Measurements from ENCODE around the gene ARHGEF17.

The ARHGEF17 gene

DNA sequence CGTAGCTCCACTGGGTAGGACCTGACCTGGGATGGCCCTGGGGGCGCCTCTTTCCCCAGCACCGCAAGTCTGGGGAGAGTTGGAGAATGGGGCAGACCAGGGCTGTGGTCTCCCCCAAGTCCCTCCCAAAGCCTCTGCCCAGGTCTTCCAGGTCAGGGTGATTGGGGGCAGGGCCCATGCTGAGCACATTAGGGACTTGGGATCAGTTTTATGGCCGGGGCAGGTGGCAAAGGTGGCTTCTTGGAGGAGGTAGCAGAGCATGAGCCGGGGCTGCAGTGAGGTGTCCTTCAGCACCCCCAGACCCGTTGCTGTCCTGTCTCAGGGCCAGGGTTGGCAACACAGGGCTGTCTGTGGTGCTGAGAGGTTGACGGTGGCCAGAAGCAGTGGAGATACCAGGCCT lies 74.1 kb downstream of the ARHGEF17 start:
- DNase-seq = no peak
- in situ Hi-C loops (cut with HindIII; ENCODE audit: low pct_ligation_motif_present, low pct_unique_long_range_greater_than_20kb, low sequenced_read_pairs) = no loop called here

DNA sequence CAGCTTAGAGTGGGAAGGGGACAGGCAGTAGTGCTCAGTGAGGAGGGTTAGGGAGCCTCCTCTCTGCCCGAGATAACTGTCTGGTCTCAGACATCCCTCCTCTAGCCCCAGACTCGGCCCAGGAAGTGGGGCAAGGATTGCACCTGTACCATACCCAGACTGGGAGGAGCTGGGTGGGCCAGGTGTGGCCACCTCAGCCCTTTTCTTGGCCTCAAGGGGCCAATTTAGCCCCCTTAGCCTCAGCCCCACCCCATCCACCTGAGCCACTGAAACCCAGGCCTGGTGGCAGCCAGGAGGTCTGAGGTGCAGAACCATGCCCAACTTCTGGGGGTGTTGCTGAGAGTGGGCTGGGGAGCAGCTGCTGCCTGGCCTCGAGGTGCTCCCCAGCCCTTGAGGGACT lies 74.7 kb downstream of the ARHGEF17 start:
- DNase-seq = no peak
- in situ Hi-C loops (cut with HindIII; ENCODE audit: low pct_ligation_motif_present, low pct_unique_long_range_greater_than_20kb, low sequenced_read_pairs) = no loop called here

DNA sequence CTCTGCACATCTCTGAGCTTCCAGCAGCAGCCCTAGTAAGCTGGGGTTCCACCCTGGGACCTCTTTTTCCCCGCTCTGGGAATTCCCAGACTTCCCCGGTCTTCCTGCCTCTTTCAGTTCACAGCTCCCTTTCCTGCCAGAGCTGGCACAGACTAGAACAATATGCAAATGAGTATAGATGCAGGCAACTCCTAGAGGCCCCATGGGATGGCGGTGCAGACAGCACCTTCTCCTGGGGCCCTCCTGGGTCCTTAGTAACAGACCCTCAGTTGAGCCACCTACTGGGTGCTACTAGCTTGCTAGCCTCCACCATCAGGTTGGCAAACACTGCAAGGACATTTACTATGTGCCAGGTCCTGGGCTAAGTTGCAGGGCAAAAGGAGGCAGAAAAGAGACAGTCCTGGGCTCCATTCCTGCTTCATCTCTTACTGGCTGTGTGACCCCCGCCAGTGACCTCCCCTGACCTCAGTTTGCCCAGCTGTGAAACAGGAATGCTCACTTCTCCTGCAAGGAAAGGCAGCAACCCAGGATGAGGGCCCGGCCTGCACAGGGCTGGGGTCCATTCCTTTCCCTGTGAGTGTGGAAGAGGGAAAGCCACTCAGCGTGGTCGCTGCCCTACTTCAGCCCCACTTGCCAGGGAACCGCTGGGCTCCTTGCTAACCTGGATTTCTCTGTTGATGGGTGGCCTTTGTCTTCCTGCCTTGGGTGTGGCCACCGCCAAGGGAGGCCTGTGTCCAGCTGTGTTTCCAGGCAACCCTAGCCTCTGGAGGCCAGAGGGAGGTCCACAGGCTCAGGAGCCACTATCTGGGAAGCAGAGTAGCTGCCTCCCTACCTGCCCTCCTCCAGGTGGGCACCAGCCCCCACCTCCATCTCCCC lies 75.4 kb downstream of the ARHGEF17 start:
- in situ Hi-C loops (cut with HindIII; ENCODE audit: low pct_ligation_motif_present, low pct_unique_long_range_greater_than_20kb, low sequenced_read_pairs) = no loop called here
- no peak for DNase-seq

DNA sequence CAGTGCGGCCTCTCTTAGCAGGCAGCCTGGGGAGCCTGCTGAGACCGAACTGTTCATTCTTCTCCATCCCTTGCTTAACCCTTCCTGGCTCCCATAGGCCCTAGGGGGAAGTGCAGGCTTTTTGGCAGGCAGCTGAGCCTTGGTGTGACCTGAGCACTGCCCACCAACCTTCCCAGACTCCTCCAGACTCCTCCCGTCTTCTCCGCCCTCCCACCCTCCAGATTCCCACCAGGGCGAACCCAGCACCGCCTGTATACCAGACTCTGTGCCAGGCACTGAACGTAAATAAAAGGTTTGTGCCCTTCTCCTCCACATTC lies 76.0 kb downstream of the ARHGEF17 start:
- no peak for DNase-seq
- in situ Hi-C loops (cut with HindIII; ENCODE audit: low pct_ligation_motif_present, low pct_unique_long_range_greater_than_20kb, low sequenced_read_pairs) = no loop called here

DNA sequence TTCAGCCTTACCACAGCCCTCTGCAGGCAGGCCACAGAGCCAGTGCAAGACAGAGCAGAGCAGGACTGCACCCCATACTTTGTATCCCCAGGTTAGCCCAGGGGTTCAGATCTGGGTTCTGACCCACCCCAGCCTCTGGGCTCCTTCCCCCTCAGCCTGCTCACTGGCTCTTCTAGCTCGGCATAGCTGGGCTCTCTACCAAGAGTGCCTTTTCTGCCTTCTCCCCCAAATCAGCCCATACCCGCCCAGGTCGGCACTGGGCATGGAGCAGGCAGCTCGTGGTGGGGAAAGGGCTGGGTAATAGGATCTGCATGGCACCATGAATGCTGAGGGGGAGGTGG lies 76.4 kb downstream of the ARHGEF17 start:
- no peak for DNase-seq
- in situ Hi-C loops (cut with HindIII; ENCODE audit: low pct_ligation_motif_present, low pct_unique_long_range_greater_than_20kb, low sequenced_read_pairs) = no loop called here

DNA sequence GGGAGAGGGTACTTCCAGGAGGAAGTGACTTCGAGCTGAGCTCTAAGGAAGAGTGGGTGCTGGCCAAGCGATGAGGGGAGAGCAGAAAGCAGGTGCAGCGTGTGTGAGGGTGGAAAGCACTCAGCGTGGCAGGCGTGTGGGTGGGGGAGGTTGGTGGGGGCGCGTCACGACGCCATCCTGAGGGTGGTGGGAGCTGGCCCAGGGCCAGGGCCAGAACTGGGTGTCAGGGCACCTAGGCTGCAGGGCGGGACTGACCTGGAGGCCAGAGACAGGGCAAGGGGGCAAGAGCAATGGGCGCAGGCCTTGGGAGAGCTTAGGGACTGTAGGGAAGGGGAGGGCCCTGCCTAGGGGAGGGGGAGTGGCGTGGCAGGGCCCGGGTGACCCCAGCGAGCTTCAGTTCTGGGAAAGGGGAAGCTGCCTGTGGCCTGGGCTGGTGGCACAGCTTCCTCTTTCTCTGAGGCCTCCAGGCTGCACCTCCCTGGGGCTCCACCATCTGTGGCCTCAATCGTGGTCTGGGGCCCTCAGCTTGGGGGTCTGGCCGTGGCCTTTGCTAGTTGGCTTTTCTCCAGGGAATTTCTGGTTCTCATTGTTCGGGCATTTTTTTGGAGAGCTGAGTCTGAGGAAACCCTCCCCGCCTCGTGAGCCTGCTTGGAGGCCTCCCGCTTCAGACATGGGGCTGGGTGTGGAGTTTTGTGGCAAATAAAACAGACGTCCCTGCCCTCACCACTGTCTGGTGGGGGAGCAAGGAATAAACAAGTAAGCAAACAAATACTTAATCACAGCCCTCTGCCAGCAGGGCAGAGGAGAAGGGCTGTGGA lies 77.0 kb downstream of the ARHGEF17 start:
- in situ Hi-C loops (cut with HindIII; ENCODE audit: low pct_ligation_motif_present, low pct_unique_long_range_greater_than_20kb, low sequenced_read_pairs) = no loop called here
- DNase-seq = no peak

DNA sequence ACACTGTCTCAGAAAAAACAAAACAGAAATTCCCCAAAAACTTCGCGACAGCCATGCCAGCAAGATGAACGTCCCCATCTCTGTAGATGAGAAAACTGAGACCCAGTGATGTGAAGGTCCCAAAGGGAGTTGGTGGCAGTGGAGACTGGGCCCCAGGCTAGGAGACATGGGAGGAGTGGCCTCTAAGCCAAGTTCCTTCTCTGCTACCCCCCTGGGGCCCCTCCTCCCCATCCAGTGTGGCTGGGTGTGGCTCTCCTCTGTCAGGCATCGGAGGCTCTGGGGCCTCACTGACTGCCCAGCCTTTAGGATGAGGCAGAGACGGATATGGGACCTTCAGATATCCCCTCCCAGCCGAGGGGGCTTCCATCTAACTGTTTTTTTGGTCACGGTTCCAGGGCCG lies 77.9 kb downstream of the ARHGEF17 start:
- in situ Hi-C loops (cut with HindIII; ENCODE audit: low pct_ligation_motif_present, low pct_unique_long_range_greater_than_20kb, low sequenced_read_pairs) = no loop called here
- DNase-seq = no peak

DNA sequence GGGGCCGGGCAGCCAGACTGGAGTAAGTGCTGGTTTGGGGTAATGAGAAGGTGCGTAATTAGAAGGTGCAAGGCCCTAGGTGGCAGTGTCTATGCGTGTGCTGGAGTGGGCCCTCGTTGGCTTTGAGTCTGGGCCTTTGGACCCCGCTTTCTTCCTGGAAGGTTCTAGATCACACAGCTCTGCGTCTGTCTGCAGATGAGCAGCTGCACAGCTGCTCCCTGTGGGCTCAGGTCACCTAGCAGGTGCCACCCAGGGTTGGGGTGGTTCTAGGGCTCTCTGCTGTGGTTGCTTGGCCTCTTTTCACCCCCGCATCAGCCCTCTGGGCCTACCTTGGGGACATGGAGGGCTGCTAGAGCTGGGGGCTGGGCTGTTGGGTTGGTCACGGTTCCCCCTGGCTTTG lies 78.5 kb downstream of the ARHGEF17 start:
- in situ Hi-C loops (cut with HindIII; ENCODE audit: low pct_ligation_motif_present, low pct_unique_long_range_greater_than_20kb, low sequenced_read_pairs) = no loop called here
- DNase-seq = no peak

DNA sequence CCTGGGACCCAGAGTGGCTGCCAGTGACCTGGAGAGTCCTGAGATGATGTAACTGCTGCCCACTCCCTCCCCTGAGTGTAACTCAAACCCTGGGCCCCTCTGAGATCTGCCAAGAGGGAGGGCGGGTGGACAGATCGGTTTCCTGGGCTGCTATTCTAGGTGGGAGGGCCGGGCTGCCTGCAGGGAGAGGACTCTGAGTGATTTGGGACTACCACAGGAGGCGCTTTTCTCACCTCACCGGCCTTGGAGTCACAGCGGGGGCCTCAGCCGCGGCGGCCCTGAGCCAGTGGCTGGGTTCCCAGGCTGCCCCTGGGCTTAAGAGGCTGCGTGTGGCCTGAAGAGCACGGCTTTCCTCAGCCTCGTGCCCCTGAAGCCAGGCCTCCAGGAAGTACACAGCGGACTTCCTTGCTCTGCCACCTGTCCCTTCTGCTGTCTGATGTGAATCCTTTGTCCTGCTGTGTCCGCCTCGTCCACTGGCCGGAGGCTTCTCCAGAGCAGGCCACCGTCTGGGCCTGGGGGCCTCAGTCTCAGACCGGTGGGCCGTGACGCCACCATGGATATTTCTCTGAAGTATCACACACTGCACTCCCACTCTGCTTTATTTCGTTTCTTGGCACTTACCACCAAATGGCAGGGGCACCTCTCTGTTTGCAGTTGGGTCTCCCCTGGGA lies 79.7 kb downstream of the ARHGEF17 start:
- no peak for DNase-seq
- in situ Hi-C loops (cut with HindIII; ENCODE audit: low pct_ligation_motif_present, low pct_unique_long_range_greater_than_20kb, low sequenced_read_pairs) = no loop called here

DNA sequence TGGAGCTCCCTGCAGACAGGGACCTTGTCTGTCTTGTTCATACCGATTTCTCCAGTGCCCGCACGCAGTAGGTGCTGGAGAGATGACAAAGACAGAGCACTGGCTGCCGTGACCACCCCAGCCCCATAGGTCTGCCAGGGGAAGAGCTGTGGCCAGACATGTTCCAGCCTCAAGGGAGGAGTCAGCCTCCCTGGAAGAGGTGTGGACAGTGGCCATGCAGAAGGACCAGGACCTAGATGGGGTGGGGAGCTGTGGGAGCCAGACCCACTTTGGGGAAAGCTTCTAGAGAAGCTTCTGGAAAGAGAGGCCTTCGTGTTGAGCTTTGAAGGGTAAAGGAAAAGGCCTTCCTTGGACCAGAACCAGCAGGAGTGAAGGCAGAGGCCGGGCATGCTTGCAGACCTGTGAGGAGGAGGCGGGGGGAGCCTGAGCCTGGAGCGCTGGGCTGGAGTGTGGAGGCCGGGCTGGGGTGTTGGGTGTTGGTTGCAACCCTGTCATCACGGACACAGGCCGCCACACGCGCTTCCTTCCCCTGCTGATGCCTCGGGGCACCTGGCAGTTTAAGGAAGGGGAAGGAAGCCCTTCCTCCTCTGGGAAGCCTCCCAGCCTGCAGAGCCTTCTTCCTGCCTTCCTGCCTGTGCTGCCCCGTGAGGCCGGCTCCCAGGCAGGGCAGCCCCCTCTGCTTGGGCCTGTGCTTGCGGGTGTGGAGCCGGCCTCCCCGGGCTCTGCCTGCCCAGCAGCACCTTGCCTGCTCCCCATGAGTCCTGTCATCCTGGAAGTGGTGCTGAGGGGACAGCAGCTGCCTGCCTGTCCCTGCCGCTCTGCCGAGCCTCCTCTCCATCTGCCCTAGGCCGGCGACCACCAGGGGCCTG lies 80.4 kb downstream of the ARHGEF17 start:
- DNase-seq = no peak
- in situ Hi-C loops (cut with HindIII; ENCODE audit: low pct_ligation_motif_present, low pct_unique_long_range_greater_than_20kb, low sequenced_read_pairs) = no loop called here

DNA sequence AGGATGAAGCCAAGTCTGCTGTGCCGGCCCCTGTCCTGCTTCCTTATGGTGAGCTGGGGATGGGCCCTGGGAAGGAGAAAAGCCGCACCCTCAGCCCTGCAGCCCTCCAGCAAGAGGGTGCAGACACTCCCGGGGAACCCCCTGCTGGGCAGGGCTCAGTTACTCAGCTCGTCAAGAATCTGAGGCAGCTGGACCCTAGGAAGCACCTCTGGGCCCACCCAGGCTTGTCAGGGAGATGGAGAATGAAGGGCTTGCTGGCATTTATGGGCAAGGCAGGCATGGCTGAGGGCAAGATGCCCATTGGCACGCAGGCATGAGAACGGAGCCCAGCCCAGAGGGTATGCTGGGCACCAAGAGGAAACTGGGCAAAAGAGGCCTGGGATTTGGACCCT lies 81.1 kb downstream of the ARHGEF17 start:
- DNase-seq = peak; percentile 28
- in situ Hi-C loops (cut with HindIII; ENCODE audit: low pct_ligation_motif_present, low pct_unique_long_range_greater_than_20kb, low sequenced_read_pairs) = no loop called here

DNA sequence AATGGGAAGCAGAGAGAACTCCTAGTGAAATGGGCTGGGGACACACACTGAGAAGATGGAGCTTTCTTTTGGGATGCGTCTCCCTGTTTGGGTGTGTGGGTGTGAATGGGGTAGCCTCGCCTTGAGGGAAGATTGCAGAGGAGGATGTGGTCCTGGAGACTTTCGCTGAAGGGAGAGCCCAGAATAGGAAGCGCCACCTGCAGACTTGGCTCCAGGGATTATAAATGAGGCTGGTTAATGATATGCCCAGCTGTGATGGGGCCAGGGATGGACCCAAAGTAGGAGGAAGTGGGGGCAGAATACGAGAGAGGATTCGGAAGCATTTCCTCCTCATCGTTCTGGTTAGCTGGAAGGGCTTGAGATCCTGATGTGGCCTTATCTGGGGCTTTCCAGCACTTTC lies 81.8 kb downstream of the ARHGEF17 start:
- no peak for DNase-seq
- in situ Hi-C loops (cut with HindIII; ENCODE audit: low pct_ligation_motif_present, low pct_unique_long_range_greater_than_20kb, low sequenced_read_pairs) = no loop called here

DNA sequence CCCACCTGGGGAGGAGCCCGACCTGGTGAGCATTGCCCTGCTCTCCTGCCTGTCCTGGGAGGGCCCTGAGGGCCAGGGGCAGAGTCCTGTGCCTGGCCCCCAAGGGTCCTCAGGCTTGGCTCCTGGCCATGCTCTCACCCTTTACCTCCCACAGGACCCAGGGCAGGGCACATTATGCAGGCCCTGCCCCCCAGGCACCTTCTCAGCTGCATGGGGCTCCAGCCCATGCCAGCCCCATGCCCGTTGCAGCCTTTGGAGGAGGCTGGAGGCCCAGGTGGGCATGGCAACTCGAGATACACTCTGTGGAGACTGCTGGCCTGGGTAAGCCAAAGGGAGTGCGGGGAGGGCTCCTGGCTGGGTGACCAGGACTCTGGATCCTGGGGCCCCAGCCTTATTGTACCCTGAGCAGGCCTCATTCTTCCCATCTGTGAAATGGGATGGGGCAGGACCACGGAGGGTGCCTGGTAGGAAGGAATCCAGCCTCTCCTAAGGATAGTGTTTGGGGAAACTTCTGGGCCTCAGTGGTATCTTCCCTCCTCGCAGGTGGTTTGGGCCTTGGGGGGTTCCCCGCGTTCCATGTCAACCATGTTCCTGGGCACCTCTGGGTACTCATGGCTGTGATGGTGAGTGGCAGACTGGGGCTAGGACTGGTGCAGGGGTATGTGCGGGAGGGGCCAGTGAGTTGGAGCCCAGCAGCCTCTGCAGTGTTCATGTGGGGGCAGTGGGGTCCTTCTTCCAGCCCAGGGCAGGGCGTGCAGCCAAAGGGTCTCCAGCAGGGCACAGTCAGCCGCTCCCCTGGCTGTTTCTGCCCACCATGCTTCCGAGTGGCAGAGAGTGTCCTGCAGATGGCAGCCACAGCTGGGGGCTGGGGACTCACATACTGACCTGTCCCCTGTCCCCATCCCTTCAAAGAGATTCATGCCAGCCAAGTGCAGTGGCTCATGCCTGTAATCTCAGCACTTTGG lies 82.8 kb downstream of the ARHGEF17 start:
- in situ Hi-C loops (cut with HindIII; ENCODE audit: low pct_ligation_motif_present, low pct_unique_long_range_greater_than_20kb, low sequenced_read_pairs) = no loop called here
- no peak for DNase-seq

DNA sequence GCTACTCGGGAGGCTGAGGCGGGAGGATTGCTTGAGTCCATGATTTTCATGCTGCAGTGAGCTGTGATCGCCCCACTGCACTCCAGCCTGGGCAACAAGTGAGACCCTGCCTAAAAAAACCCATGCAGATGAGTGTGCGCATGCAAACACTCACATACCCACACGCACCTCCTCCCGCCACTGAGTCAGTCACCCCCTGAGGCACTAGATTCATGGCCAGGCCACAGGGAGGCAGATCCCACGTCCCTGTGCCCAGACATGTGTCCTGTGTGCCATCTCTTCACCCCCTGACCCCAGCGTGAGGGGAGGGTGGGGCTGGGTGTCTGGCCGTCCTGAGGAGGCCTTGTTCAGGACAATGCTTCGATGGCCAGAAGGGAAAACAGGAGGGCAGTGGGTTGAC lies 83.6 kb downstream of the ARHGEF17 start:
- in situ Hi-C loops (cut with HindIII; ENCODE audit: low pct_ligation_motif_present, low pct_unique_long_range_greater_than_20kb, low sequenced_read_pairs) = no loop called here

DNA sequence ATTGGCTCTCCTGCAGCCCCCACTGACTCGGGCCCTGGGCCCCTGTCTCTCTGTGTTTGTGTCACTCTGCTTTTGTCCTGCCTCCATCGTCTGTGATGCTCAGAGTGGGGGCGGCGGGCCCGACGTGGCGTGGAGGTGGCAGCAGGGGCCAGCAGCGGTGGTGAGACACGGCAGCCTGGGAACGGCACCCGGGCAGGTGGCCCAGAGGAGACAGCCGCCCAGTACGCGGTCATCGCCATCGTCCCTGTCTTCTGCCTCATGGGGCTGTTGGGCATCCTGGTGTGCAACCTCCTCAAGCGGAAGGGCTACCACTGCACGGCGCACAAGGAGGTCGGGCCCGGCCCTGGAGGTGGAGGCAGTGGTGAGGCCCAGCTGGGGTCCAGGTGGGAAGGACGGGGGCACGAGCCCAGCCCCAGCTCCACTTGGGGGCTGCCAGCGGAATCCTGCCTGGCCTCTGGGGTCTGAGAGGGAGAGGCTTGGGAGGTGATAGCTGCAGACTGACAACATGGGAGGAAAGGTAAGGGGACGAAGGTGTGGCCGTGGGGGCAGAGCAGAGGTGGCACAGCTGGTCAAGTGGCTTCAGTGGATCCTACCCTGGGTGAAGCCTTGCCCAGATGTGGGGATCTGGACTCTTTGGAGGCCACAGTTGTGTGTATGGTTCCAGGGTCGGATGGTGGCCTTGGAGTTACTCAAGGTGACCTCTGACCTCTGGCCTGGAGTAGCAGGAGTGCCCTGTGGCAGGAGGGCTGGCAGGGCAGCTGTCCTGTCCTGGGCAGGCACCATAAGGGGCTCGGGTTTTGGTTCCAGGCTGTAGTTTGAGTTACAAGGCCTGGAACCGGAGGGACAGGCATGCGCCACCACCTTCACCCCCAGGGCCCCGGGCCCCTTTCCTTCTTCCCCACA lies 84.3 kb downstream of the ARHGEF17 start:
- in situ Hi-C loops (cut with HindIII; ENCODE audit: low pct_ligation_motif_present, low pct_unique_long_range_greater_than_20kb, low sequenced_read_pairs) = no loop called here
- no peak for DNase-seq

More for the DNA sequence above, 83.6 kb downstream of the ARHGEF17 start:
- no peak for DNase-seq

DNA sequence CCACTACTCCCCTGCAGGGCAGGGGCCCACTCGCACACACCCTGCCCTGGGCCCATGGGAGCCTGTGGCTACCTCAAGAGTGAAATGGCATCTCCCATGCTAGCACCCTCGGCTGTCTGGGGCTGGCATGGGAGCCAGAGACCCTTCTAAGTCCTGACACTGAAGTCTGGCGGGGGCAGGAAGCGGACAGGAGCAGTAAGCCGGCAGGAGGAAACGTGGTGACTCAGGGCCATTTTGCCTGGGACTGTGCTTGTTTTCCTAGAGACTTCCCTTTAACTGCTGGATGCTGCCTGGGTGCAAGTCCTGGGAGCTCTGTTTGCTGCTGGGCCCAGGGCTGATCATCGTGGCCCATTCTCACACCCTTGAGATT lies 84.9 kb downstream of the ARHGEF17 start:
- DNase-seq = no peak
- in situ Hi-C loops (cut with HindIII; ENCODE audit: low pct_ligation_motif_present, low pct_unique_long_range_greater_than_20kb, low sequenced_read_pairs) = no loop called here
